Measurements from ENCODE around the gene FADS3.
"Not testable (repeated sequence)": the region's sequence is repeated elsewhere in the genome, so short reads cannot be mapped to it uniquely, and the experiment has no call there.

Gene FADS3

DNA sequence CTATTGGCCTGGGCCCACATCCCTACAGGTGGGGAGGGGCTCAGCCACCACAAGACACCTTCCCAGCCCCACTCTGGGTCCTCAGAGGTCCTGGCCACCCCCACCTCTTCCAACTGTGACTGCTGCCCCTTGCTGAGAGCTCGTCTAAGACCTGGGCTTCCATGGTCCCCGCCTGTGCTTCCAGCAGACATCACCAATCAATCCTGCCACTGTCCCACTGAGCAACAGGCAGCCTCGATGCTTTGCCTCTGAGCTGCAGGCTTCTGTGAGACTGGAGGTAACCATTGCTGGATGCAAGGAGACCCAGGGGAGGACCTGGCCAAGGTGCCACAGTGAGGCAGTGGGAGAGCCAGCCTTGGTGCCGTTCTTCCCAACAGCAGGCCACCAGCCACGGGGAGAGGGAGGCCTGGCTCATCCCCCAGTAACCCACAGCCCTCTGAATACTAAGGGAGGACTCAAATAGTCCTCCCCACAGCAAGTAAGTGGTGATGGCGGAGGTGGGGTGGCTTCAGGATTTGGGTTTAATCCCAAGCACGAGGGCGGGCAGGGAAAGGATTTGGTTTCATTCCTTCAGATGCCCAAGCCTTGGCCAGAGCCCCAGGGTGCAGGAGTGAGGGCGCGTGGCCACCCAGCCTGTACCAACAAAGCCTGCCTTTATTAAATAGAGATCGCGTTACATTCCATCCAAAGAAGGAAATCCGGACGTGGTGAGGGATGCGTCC, 5.5 kb upstream of the FADS3 start:
- FAIRE-seq, result no peak

DNA sequence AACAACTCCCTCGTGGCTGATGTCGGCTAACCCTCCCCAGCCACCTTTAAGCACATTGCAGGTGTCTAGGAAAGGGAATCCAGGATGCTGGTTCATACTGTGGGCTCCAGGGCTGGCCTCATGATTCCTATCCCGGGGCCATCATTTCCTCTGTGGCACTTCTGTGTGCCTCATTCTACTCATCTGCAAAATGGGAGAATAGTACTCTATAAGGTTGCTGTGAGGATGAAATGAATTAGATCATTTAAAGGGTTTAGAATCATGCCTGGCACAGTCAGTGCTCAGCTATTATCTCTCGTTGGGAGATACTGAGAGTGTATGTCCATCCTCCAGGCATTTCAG, 4.3 kb upstream of the FADS3 start:
- FAIRE-seq, result no peak

DNA sequence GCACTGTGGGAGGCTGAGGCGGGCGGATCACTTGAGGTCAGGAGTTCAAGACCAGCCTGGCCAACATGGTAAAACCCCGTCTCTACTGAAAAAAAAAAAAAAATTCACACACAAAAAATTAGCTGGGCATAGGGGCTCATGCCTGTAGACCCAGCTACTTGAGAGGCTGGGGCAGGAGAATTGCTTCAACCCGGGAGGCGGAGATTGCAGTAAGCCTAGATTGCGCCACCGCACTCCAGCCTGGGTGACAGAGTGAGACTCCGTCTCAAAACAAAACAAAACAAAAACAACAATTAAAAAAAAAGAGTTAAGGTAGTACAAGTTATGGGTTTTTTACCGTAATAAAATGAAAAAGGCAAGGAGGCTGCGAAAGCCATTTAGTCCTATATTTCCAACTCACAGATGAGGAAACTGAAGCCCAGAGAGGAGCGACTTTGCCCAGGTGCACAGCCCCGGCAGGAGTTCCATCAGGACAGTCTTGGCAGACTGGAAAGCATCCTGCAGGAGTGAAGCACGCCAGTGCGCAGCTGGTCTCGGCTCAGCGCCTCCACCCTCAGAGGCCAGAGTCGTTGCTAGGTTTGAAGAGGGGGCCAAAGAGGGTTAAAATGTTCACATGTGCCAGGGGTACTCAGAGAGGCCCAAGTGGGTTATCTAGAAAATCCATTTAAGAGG, 3.8 kb upstream of the FADS3 start:
- FAIRE-seq, result no peak

DNA sequence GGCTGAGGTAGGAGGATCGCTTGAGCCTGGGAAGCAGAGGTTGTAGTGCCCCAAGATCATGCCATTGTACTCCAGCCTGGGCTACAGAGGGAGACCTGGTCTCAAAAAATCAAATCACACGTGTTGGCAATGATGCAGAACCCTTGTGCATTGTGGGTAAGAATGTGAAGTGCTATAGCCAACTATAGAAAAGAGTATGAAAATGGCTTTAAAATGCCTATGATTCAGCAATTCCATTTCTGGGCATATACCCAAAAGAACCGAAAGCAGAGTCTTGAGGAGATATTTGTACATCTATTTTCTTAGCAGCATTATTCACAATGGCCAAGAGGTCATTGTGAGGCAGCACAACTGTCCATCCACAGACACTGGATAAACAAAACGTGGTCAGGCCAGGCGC, 2.6 kb upstream of the FADS3 start:
- FAIRE-seq, result no peak

DNA sequence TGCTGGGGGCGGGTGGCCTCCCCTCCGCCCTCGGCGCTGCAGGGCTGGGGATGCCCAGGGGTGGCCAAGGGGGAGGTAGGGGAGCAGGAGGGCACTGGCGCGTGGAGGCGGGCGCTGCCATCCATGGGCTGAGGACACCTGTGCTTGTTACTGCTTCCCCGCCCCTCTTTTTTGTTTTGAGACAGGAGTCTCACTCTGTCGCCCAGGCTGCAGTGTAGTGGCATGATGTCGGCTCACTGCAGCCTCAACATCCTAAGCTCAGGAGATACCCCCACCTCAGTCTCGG, 683 bp upstream of the FADS3 start:
- FAIRE-seq, result no peak

DNA sequence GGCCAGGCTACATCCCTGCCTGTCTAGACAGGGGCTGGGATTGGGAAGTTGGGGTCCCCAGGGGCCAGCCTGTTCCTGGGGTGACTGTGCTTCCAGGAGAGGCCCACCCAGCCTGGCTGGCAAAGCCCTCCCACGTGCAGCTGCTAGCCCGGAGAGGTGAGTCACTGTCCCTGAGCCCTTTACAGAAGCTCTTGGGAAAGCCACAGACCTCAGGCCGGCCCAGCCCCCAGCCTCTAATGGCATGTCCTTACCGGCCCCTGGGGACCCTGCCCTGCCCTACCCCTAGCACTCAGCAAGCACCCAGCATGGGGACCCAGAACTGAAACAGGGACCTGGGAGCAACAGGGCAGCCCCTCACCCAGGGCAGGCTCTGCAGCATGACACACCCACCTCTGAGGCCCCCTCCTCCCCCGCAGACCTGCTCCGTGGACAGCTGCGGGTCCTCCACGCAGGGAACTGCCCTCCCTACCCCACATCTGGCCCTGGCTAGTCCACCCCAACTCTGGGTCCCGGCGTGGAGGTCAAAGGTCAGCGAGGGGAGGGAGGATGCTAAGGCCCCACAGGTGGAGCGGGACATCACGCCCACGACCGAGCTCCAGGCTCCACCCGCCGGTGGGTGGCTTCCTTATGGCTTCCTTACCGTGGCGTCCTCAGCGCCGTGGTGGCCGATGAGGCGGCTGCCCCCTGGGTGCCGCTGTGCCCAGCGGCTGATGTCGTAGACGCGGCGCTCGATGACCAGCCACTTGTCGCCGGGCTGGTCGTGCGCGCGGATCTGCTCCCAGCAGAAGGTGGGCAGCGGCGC, 615 bp downstream of the FADS3 start:
- FAIRE-seq, result no peak

DNA sequence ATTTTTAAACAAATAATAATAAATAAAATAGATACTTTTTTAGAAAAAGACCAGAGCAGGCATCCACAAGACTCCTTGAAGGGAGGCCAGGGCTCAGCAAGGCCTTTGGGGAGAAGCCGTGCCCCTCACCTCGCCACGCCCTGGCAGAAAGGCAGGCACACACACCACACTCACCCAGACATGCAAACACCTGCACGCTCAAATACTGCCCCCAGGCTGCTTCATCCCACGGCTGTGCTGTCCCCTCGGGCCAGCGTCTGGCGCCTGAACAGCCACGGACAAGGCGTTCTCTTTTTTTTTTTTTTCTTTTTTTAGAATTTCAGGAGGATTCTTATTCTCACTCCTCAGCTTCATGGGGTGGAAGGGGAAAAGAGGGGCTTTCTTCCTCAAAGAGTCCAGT, 1.5 kb downstream of the FADS3 start:
- no peak for FAIRE-seq

DNA sequence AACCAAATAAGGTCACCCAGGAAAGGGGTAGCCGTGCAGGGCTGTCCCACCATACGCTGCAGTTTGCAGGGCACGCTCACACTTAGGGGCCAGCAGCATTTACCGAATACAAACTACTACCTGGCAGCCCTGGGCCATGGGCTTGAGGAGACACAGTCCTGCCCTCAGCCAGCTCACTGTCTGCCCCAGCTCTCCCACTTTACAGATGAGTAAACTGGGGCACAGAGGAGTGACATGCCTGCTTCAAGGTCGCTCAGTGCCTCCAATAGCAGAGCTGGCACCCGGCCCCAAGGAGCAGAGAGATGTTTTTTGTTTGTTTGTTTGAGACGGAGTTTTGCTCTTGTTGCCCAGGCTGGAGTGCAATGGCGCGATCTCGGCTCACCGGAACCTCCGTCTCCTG, 2.8 kb downstream of the FADS3 start:
- no peak for FAIRE-seq

DNA sequence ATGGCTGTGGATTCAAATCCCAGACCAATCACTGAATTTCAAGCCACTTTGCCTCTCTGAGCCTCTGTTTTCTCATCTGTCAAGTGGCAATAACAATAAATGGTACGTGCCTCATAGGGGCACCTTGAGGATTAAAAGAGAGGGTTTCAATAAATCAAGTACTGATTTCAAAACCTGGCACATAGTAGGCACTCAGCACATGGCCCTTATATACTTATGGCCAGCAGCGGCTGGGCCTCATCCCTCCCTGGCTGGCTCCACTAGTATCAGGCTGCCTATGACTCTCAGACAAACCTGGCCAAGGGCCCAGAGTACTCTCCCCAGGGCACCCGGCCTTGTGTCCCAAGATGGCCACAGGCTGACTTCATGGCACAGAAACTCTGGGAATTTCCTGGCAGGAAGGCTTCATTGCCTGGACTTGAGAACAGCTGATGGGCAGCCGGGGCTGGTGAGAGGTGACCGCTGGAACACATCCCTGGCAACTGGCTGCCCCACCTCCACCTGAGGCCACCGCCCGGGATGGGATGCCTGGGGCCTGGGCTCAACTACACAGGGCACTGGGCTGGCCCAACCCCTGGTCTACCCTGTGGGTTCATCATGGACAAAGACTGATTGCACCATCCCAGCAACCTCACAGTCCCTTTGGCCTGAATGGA, 3.4 kb downstream of the FADS3 start:
- no peak for FAIRE-seq

DNA sequence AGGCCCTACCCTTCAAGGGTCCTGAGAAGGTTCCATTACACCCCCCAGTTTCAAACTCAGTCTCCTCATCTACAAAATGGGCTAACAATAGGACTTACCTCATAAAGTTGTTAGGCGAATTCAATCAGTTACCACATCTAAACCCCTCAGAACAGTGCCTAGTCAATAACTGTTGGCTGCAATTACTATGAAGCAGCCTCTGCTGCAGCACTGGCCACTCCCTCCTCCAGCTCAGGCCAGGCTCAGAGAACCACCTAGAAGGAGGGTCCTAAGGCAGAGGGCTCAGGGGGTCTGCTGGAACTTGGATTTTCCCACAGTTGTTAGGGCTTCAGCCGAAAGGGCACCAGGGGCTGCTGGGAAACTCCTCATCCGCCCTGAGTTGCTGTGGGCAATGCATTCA, 4.7 kb downstream of the FADS3 start:
- no peak for FAIRE-seq

DNA sequence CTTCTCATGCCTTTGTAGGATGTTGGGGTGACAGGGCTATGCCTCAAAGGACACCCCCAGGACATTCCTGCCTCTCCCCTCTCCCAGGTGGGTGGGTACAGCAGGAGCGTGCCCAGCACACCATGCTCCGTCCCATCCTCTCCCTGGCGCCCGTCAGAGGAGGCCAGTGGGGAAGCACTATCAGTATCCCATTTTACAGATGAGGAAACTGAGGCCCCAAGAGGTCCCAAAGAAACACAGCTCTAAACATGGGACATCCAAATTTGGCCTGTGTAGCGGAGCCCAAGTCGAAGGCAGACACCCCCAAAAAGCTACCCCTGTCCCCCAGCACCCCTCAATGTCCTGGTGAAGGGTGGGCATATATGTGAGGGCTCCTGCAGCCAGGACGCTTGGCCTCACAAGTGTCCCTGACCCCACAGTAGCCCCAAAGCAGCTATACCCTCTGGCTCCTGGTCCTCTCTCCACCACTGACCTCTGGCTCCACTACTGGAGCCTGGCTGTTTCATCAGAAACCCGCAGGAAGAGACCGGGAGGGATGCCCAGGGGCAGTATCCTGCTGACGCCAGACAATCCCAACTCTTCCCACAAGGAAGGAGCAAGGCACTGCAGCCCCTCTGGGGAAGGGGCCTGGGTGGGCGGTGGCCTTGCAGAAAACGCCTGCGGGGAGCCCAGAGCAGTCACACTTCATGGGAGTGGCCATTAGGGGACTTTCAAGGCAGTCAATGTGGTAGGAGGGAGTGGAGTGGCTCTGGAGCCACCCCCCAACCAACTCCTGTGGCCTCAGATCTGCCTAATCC, 5.4 kb downstream of the FADS3 start:
- FAIRE-seq, result no peak

DNA sequence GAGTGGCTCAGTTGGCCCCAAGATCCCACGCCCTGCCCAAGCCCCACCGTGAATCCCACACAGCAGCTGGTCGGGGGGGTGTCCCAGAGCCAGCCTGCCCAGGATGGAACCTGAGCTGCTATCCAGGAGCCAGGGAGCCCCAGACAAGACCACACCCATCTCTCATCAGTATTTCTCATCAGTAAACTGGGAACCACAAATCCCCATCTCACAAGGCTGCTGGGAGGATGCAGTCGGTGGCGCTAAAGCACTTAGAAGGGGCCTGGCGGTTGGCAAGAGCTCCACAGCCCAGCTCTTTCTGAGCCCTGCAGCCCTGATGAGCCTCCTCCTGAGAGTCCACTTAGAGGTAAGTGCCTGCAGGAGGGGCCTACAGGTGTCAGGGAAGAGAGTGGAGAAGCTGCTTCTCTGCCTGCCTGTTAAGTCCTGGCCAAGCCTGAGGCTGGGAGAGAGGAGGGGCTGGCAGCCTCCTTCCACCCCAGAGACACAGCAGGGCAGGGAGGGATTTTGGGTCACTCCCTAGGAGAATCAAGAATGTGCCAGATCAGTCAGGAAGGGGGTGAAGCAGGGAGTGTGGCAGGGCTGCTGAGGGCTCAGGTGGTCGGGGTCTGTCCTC, 6.1 kb downstream of the FADS3 start:
- no peak for FAIRE-seq

DNA sequence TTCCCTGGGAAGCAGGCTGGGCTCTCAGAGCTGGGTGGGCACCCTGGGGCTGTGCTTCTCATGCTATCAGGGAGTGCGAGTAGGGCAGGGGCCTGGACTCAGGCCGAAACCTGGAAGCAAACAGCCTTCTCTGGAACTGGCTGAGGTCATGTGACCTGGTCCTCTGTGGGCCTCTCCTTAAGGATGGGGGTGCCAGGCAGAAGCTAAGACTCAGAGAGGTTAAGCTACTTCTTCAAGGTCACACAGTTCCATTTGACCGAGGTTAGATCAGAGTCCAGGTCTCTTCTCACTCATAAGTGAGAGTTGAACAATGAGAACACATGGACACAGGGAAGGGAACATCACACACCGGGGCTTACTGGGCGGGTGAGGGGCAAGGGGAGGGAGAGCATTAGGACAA, 7.4 kb downstream of the FADS3 start:
- FAIRE-seq, result no peak

DNA sequence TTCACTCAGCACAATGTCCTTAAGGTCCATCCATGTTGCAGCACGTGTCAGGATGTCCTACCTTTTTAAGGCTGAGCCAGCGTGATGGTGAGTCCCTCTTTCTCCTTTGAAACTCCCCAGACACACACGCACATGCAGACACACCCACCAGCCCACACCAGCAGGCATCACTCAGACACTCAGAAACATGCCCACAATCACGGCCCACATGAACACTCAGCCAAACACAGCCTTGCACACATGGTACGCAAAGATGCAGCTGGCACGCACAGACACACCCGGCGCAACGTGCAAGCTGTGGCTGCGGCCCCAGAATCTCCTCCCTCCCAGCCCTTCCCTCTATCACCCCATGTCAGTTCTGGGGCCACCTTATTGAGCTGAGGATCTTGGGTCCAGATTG, 8.0 kb downstream of the FADS3 start:
- no peak for FAIRE-seq

DNA sequence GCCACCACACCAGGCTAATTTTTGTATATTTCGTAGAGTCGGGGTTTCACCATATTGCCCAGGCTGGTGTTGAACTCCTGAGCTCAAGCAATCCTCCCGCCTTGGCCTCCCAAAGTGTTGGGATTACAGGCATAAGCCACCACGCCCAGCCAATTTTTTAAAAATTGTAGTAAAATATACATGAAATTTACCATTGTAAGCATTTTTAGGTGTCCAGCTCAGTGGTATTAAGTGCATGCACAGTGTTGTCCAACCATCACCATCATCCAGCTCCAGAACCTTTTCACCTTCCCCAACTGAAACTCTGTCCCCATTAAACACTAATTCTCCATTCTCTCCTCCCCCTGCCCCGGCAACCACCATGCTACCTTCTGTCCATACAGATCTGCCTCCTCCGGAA, 8.5 kb downstream of the FADS3 start:
- no peak for FAIRE-seq

DNA sequence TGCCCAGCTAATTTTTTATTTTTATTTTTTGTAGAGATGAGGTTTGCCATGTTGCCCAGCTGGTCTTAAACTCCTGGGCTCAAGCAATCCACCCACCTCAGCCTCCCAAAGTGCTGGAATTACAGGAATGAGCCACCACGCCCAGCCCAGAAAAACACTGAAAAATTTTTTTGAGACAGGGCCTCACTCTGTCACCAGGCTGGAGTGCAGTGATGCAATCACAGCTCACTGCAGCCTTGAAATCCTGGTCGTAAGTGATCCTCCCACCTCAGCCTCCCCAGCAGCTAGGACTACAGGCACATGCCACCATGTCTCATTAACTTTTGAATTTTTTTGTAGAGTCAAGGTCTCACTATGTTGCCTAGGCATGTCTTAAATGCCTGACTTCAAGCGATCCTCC, 9.1 kb downstream of the FADS3 start:
- FAIRE-seq, result not testable (repeated sequence)

DNA sequence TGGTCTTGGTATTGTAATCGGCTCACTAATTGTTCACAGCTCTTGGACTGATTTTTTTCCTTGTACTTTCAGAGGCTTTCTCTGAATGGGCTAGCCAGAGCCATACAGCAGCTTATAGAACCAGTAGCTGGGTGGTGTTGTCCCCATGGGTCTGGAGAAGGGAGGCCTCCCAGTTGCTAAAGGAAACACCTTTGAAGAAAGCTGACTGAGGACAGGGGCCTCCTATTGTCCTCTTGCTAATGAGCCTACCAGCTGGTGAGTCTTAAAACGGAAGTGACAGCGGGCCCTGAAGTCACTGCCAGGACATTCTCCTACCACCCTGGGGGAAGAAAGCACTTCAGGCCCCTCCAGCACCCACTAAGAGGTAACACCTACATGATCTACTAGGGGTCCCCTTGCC, 9.9 kb downstream of the FADS3 start:
- FAIRE-seq, result no peak

DNA sequence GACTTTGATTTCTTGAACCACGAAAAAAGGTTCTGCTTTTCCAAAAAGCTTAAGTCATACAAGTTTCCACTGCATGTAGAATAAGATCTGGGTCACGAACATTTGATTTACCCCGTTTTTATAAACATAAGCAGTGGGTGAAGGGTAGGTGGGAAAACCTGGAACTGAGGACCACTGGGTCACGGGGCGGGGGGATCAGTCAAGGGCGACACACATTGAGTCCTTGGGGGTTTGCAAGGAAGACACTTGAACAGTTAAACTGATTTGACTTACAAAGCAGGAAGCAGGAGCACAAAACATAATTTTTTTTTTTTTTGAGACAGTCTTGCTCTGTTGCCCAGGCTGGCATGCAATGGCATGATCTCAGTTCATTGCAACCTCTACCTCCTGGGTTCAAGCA, 10.9 kb downstream of the FADS3 start:
- FAIRE-seq, result no peak

DNA sequence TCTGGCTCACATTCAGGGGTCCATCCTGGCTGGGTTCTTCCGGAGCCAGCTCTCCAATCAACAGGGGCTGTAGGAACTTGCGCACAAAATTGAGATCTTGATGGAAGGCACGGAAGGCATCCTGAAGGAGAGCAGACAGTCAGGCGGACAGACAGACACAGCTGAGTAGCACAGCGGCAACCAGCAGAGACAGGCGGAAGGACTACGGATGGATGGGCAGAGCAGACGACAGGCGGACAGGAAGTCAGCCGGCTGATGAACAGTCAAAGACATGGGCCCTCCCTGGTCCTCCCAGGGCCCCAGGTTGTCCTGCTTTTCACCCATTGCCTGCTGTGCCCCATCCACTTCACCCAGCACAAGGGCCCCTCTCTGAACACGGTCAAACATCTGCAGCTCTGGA, 11.3 kb downstream of the FADS3 start:
- no peak for FAIRE-seq

DNA sequence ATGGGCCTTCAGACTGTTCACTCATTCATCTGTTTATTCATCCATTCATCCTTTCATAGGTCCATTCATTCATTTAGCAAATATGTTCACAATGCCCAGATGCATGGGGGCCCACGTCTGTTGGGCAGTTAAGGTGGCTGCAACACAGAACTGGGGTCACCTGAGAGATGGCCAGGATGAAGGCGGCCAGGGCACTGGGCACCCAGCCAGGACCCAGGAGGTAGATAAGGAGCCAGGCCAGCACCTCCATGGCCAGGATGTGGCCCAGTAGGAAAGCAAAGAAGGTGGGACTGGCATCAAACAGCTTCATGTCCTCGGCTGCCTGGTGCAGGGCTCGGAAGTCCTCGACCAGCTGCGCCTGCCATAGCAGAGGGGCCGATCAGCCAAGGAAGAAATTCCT, 12.2 kb downstream of the FADS3 start:
- FAIRE-seq, result no peak

DNA sequence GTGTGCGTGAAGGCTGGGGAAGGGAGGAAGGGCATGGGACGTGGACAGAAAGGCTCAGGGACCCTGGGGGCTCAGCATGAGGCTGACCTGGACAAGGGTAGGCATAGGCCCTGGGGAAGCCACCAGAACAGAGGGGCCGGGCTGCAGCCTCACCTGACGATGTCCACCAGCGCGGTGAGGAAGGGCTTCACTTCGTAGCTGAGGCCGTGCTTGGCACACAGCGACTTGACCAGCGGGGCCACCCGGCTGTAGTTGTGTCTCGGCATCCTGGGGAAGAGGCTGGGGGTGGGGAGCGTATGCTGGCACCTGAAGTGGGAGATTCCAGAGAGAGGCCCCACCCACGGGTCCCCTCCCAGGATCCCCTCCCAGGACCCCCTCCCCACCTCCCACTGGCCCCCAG, 15.6 kb downstream of the FADS3 start:
- no peak for FAIRE-seq

DNA sequence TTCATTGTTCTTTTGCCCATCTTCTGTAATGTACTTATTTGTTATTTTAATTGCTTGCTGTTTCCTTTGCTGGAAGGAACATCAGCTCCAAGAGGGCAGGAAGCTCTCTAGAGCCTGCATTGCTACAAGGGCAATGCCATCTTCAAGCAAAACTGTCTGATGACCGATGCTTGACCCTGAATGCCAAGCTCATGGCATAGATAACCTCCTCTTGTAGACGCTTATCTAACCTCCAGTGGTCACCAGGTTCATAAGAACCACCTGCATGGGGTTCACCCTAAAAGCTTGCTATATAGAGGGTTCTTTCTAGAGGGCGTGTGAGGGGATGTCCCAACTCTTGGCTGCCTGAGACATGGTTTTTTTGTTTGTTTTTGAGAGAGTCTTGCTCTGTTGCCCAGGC, 16.5 kb downstream of the FADS3 start:
- FAIRE-seq, result no peak

DNA sequence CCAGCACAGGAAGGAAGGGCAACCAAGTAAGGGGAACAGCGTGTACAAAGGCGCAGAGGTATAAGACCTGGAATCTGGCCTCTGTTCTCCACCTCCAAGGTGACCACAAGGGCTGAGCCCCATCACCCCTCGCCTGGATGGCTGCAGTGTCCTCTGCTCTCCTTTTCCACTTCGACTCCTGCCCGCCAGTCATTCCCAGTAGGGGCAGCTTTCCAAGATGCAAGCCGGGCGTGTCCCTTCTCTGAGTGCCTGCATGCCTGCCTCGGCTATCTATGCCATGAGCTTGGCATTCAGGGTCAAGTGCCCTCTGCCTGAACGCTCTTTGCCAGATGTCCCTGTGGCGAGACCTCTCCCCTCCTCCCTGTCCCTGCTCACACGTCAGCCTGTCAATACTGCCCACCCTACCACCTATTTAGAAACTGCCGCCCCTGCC, 17.0 kb downstream of the FADS3 start:
- no peak for FAIRE-seq
